Dermis blood vessel endothelial cell (primary cell): Measurements from ENCODE around the gene TLR4. TPM values are rescaled to one million over a fixed set of nuclear protein-coding genes. Genes with fewer than 3 reads are reported as not detected.

Experiments
- DNase-seq: peaks from one replicate; pipeline ENCODE4 v3.0.0; 2010
- total RNA-seq: library from RNA; depleted of rRNA; stranded (reverse); fragments of >200 nt; gene quantifications from 2 replicates; pipeline ENCODE4 v1.2.3, GENCODE V29; 2014

TLR4 gene
- 117 and 184 TPM in 2 replicates for total RNA-seq

- DNase-seq, result peak; percentile 97
These were observed at the start of gene TLR4 for GRCh38 chr9:117704024-117704575. TLR4 (plus strand) TSS chr9:117704403; CDS start chr9:117704473, 70 bp downstream.

GRCh38 chr9:117656002-117656401 lies 48.2 kb upstream of the TLR4 start:
- no peak for DNase-seq

GRCh38 chr9:117662651-117663050 lies 41.6 kb upstream of the TLR4 start:
- DNase-seq, result no peak

GRCh38 chr9:117664419-117664818 lies 39.8 kb upstream of the TLR4 start:
- DNase-seq, result no peak

- DNase-seq, result no peak
These were observed 38.4 kb upstream of the TLR4 start for GRCh38 chr9:117665601-117666385.

- no peak for DNase-seq
These were observed 32.7 kb upstream of the TLR4 start for GRCh38 chr9:117671468-117671867.

- DNase-seq, result peak; percentile 19
These were observed 31.8 kb upstream of the TLR4 start for GRCh38 chr9:117672369-117672768.

- DNase-seq, result peak; percentile 85
These were observed 26.6 kb upstream of the TLR4 start for GRCh38 chr9:117677572-117677971.

GRCh38 chr9:117678871-117679270 lies 25.3 kb upstream of the TLR4 start:
- peak; percentile 78 for DNase-seq

- peak; percentile 65 for DNase-seq
These were observed 24.8 kb upstream of the TLR4 start for GRCh38 chr9:117679416-117679815.

- DNase-seq, result no peak
These were observed 22.3 kb upstream of the TLR4 start for GRCh38 chr9:117681888-117682287.

- peak; percentile 9 for DNase-seq
These were observed 21.1 kb upstream of the TLR4 start for GRCh38 chr9:117682955-117683710.

GRCh38 chr9:117687532-117687931 lies 16.7 kb upstream of the TLR4 start:
- DNase-seq, result no peak

GRCh38 chr9:117691367-117691766 lies 12.8 kb upstream of the TLR4 start:
- DNase-seq, result peak; percentile 46

GRCh38 chr9:117696154-117696553 lies 8.0 kb upstream of the TLR4 start:
- DNase-seq, result no peak

GRCh38 chr9:117697046-117697445 lies 7.2 kb upstream of the TLR4 start:
- no peak for DNase-seq

GRCh38 chr9:117703537-117703936 lies 666 bp upstream of the TLR4 start:
- DNase-seq, result no peak

- DNase-seq, result peak; percentile 42
These were observed 394 bp downstream of the TLR4 start for GRCh38 chr9:117704597-117704996.

GRCh38 chr9:117705386-117705785 lies 1.2 kb downstream of the TLR4 start:
- peak; percentile 35 for DNase-seq

GRCh38 chr9:117706421-117707116 lies 2.4 kb downstream of the TLR4 start:
- peak; percentile 60 for DNase-seq

GRCh38 chr9:117707561-117707960 lies 3.4 kb downstream of the TLR4 start:
- peak; percentile 25 for DNase-seq

GRCh38 chr9:117709936-117710335 lies 5.7 kb downstream of the TLR4 start:
- DNase-seq, result no peak

GRCh38 chr9:117714282-117714681 lies 10.1 kb downstream of the TLR4 start:
- DNase-seq, result peak; percentile 17
